Mucosa of rectum (tissue), 2 donors: ENCODE data around the gene KSR1.
A peak's percentile ranks its signal among the peaks of the same experiment; 100 is the strongest.

ENCODE experiments used
- H3K27ac ChIP-seq, 2 donors: one replicate each; pipeline ENCODE4 v1.7.0; 2013; ENCODE audit warnings: inconsistent platforms in 2 of 2, low read depth in 2 of 2, low read length in 2 of 2
- H3K27me3 ChIP-seq, 2 donors: one replicate each; pipeline ENCODE4 v1.7.0; 2013; ENCODE audit warnings: low read length in 2 of 2; ENCODE audit not compliant: control insufficient read depth in 2 of 2, insufficient read depth in 2 of 2
- H3K36me3 ChIP-seq, 2 donors: one replicate each; pipeline ENCODE4 v1.7.0; 2013; ENCODE audit warnings: low read length in 2 of 2; ENCODE audit not compliant: control insufficient read depth in 2 of 2, insufficient read depth in 2 of 2
- H3K4me1 ChIP-seq, 2 donors: one replicate each; pipeline ENCODE4 v1.7.0; 2013; ENCODE audit warnings: low read length in 2 of 2, mild to moderate bottlenecking in 1 of 2; ENCODE audit not compliant: control insufficient read depth in 2 of 2, insufficient read depth in 2 of 2
- H3K4me3 ChIP-seq, 2 donors: one replicate each; pipeline ENCODE4 v1.7.0; 2013; ENCODE audit warnings: low read length in 2 of 2
- H3K9ac ChIP-seq, 2 donors: one replicate each; pipeline ENCODE4 v1.7.0; 2013; ENCODE audit warnings: low read length in 2 of 2, low read depth in 1 of 2, mild to moderate bottlenecking in 1 of 2
- H3K9me3 ChIP-seq, 2 donors: one replicate each; pipeline ENCODE4 v1.7.0; 2013; ENCODE audit warnings: low read length in 2 of 2; ENCODE audit not compliant: control insufficient read depth in 2 of 2
- donor health status: healthy.
- donor health status: Normal muscosa, but diverticular disease.

The KSR1 gene

DNA sequence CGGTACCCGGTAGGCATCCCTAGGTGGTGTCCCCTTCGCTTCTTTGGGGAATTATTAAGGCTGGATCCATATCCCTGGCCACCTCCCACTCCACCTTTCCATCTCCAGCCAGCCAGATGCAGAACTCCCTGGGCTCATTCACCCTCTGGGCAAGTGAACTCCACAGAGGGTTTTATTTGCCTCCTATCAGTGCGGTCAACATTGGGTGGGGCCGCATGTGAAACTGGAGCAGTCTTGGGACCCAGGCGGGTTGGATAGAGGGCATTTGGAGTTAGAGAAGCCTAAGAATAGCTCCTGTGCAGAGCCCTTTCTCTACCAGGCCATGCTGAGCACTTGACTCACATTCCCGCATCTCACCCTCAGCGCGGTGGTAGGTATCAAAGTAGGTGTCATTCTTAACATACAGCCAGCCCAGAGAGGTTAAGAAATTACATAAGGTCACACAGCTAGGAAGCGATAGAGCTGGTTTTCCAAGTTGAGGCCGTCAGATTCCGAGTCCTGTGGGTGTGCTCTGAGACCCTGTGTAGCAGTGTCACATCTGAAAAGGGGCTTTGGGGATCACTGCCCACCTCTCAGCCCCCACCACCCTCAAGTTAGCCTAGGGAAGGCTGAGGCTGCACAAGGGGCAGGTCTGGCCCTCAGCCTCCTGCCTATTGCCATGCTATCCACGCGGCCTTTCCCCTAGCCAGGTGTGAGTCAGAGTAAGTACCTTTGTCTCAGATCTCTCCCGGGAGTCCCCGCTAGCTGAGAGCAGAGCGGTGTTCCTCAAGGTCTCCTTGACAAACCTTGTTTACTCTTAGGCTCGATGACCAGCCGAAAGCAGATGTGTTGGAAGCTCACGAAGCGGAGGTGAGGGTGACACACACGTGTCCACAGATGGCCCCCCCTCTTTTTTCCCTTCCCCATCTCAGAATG lies 147.9 kb downstream of the KSR1 start:
- Histone ChIP-seq H3K4me3 (no peak overlapping the region), H3K36me3 (peaks cover 9 to 36% of the 10 kb centered on the region in 2 donors), H3K9ac (no peak overlapping the region), H3K4me1 (peaks cover 4 to 14% of the 10 kb centered on the region in 2 donors), H3K27me3 (no peaks in the 10 kb centered on the region), H3K9me3 (no peaks in the 10 kb centered on the region), H3K27ac (no peak overlapping the region)

DNA sequence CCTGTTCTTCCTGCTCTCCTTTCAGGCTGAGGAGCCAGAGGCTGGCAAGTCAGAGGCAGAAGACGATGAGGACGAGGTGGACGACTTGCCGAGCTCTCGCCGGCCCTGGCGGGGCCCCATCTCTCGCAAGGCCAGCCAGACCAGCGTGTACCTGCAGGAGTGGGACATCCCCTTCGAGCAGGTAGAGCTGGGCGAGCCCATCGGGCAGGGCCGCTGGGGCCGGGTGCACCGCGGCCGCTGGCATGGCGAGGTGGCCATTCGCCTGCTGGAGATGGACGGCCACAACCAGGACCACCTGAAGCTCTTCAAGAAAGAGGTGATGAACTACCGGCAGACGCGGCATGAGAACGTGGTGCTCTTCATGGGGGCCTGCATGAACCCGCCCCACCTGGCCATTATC lies 149.2 kb downstream of the KSR1 start:
- Histone ChIP-seq H3K27ac (no peak overlapping the region), H3K9me3 (no peaks in the 10 kb centered on the region), H3K36me3 (peaks cover 9 to 42% of the 10 kb centered on the region in 2 donors), H3K4me1 (peaks cover 12 to 20% of the 10 kb centered on the region in 2 donors), H3K27me3 (no peaks in the 10 kb centered on the region), H3K4me3 (no peak overlapping the region), H3K9ac (no peak overlapping the region)

- H3K4me3 ChIP-seq, result no peak overlapping the region
- no peak overlapping the region for H3K9ac ChIP-seq
- H3K27ac ChIP-seq, result no peak overlapping the region
- no peaks in the 10 kb centered on the region for H3K27me3 ChIP-seq
- no peaks in the 10 kb centered on the region for H3K9me3 ChIP-seq
- peaks cover 9 to 47% of the 10 kb centered on the region in 2 donors for H3K36me3 ChIP-seq
- H3K4me1 ChIP-seq, result peaks cover 18 to 25% of the 10 kb centered on the region in 2 donors
Observed at GRCh38 chr17:27607521-27608091, 151.4 kb downstream of the KSR1 start.

DNA sequence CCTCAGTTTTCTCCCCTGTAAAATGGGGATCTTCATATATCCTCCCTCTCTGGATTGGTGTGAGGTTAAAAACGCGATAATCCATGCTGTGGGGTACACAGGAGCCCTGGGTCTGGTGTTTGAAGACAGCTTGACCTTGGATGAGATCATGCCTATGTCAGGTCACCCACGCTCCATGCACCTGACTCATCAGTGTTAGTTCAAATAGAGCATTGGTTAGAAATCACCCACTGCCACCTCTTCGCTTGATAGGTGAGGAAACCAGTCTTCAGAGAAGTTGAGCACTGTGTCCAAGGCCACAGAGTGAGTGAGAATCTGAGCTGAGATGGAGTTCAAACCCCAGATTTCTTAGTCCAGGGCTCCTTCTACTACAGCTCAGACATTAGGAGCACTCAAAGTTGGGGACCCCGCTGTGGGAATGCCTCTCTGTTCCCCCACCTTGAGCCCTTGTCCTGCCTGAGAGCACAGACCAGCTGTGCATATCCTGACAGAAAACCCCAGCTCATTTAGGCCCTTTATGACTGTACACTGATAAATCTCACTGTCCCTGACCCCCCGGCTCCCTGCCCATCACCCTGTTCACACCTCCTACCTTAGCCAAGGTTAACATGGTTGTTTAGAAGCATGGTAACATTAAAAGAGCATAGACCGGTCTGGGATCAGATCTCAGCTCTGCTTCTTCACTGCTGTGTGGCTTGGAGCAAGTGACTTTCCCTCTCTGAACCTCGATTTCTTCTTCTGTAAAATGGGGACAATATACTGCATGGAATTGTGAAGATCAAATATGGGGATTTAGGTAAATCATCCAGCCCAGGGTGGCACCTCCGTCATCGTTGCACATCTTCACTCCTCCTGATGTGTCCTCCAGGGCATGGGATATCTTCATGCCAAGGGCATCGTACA lies 152.3 kb downstream of the KSR1 start:
- H3K36me3 ChIP-seq, result peaks cover 9 to 52% of the 10 kb centered on the region in 2 donors
- no peaks in the 10 kb centered on the region for H3K9me3 ChIP-seq

DNA sequence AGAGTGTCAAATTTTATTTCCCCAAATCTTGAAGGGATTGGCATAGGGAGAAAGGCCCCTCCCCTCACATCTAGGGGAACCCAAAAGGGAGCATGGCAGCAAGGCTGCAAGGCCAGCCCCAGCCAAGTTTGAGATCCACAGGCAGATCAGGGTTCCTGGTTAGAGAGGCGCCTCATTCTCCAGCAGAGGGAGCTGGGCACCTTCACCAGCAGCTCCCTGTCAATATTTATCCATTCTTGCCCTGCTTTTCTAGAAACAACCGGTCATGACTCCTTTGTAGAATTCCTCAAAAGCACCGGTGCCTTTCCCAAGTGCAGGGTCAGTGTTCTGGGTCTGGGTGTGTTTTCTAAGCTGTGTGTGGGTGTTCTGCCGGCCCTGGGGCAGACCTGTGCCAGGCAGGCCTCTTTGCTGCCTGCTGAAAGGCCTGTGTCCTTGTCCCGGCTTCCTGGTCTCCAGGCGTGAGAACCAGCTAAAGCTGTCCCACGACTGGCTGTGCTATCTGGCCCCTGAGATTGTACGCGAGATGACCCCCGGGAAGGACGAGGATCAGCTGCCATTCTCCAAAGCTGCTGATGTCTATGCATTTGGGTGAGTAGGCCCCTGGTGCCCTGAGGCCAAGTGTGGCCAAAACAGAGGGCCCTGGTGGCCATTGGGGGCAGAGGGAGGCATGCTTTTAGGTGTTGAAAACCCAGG lies 153.5 kb downstream of the KSR1 start:
- Histone ChIP-seq H3K36me3 (peaks cover 9 to 45% of the 10 kb centered on the region in 2 donors), H3K4me3 (no peak overlapping the region), H3K9me3 (no peaks in the 10 kb centered on the region), H3K4me1 (peaks cover 14 to 17% of the 10 kb centered on the region in 2 donors), H3K9ac (peak overlapping the region; percentile 5 to 27), H3K27ac (peak overlapping the region; percentile 32 to 52), H3K27me3 (no peaks in the 10 kb centered on the region)

More for the DNA sequence above, 152.3 kb downstream of the KSR1 start:
- Histone ChIP-seq H3K4me1 (peaks cover 18 to 21% of the 10 kb centered on the region in 2 donors), H3K27me3 (no peaks in the 10 kb centered on the region), H3K27ac (no peak overlapping the region), H3K9ac (no peak overlapping the region), H3K4me3 (no peak overlapping the region)

GRCh38 chr17:27610304-27610677 lies 154.0 kb downstream of the KSR1 start:
- H3K4me1 ChIP-seq, result peaks cover 14 to 17% of the 10 kb centered on the region in 2 donors
- peaks cover 5 to 40% of the 10 kb centered on the region in 2 donors for H3K36me3 ChIP-seq
- peak overlapping the region in 1 of 2 donors; percentile 27 for H3K9ac ChIP-seq
- no peak overlapping the region for H3K4me3 ChIP-seq
- H3K27me3 ChIP-seq, result no peaks in the 10 kb centered on the region
- no peak overlapping the region for H3K27ac ChIP-seq
- H3K9me3 ChIP-seq, result no peaks in the 10 kb centered on the region

- no peaks in the 10 kb centered on the region for H3K27me3 ChIP-seq
- H3K27ac ChIP-seq, result no peak overlapping the region
- peaks cover 2 to 35% of the 10 kb centered on the region in 2 donors for H3K36me3 ChIP-seq
- H3K4me3 ChIP-seq, result no peak overlapping the region
- no peaks in the 10 kb centered on the region for H3K9me3 ChIP-seq
- H3K4me1 ChIP-seq, result peaks cover 14 to 22% of the 10 kb centered on the region in 2 donors
- no peak overlapping the region for H3K9ac ChIP-seq
Observed at GRCh38 chr17:27612160-27612770, 156.0 kb downstream of the KSR1 start.

DNA sequence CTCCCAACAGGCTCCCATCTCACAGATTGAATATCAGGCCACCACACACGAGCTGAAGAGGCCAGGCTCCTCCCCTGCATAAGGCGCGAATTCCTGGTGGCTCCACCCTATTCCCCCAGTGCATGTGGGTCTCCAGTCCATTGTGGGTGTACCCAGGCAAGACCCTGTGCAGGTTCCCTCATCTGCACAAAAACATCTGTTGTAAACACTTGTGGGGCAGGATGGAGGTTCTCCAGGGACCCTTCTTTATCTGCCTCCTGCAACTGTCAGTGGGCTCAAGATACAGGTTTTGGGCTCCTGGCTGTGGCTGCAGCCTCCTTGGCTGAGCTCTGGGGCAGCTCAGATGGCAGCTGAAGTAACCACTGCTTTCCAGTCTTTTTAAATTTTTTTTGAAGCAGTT lies 157.2 kb downstream of the KSR1 start:
- Histone ChIP-seq H3K9me3 (no peaks in the 10 kb centered on the region), H3K27ac (no peak overlapping the region), H3K36me3 (peaks cover 0 to 35% of the 10 kb centered on the region in 2 donors)

DNA sequence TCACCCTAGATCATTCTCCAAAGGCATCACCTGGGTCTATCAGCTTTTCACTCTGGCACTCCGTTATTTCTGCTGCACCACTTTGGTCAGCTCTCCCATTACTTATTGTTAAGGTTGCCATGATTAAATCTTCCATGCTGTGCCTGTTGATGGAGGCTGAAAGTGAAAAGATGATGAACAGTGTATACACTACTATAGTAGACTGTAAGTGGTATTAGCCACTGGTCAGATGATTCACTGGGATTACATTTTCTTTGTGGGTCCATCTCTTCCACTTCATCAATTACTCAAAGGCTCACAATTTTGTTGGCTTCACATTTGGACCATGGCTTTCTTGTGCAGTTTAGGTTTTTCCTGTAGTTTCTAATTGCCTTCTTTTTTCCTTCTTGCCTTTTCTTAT lies 158.9 kb downstream of the KSR1 start:
- Histone ChIP-seq H3K36me3 (peaks cover 0 to 26% of the 10 kb centered on the region in 2 donors), H3K4me3 (no peak overlapping the region), H3K4me1 (peaks cover 10 to 17% of the 10 kb centered on the region in 2 donors), H3K9me3 (no peaks in the 10 kb centered on the region), H3K9ac (no peak overlapping the region), H3K27me3 (no peaks in the 10 kb centered on the region), H3K27ac (no peak overlapping the region)

More for the DNA sequence above, 157.2 kb downstream of the KSR1 start:
- Histone ChIP-seq H3K27me3 (no peaks in the 10 kb centered on the region), H3K9ac (no peak overlapping the region), H3K4me3 (no peak overlapping the region), H3K4me1 (peaks cover 14 to 22% of the 10 kb centered on the region in 2 donors)
